Thyroid gland (tissue), 4 donors: Measurements from ENCODE around the gene CHMP2A. TPM values are rescaled to one million over a fixed set of nuclear protein-coding genes. Genes with fewer than 3 reads are reported as not detected.

Source experiments
- DNase-seq, 2 donors: peaks; one replicate each; pipeline ENCODE4 v3.0.0-alpha.2; 2019
- H3K27ac ChIP-seq, 3 donors: fragments of 200-600 bp; sonication (generic); 1 replicate in 2 of 3; 2 replicates in 1 of 3; pipeline ENCODE4 v1.5.1; 2016 to 2019; ENCODE audit warnings: mild to moderate bottlenecking in 1 of 3, moderate library complexity in 1 of 3
- H3K27me3 ChIP-seq: fragments of 200-600 bp; sonication (generic); one replicate; pipeline ENCODE4 v1.5.1; 2019
- H3K36me3 ChIP-seq, 2 donors: fragments of 200-600 bp; sonication (generic); one replicate each; pipeline ENCODE4 v1.5.1; 2016 to 2019
- H3K4me1 ChIP-seq, 2 donors: fragments of 200-600 bp; sonication (generic); one replicate each; pipeline ENCODE4 v1.5.1; 2017 to 2019
- H3K4me3 ChIP-seq, 3 donors: fragments of 200-600 bp; sonication (generic); replicated peaks in 1 of 3; 1 replicate in 2 of 3; 2 replicates in 1 of 3; pipeline ENCODE4 v1.5.1; 2016; ENCODE audit warnings: mild to moderate bottlenecking in 1 of 3
- H3K9me3 ChIP-seq: fragments of 200-600 bp; sonication (generic); one replicate; pipeline ENCODE4 v1.5.1; 2017
- CTCF ChIP-seq, 6 experiments: fragments of 200-600 bp in 3 of 6; fragments of 450-650 bp in 3 of 6; sonication (generic) in 3 of 6; IDR thresholded peaks; one replicate each; pipeline ENCODE4 v1.5.1; 2016 to 2019; ENCODE audit warnings: antibody characterized with exemption in 6 of 6, mild to moderate bottlenecking in 2 of 6, inconsistent platforms in 1 of 6, moderate library complexity in 1 of 6
- POLR2A ChIP-seq, 2 donors: fragments of 450-650 bp; IDR thresholded peaks; one replicate each; pipeline ENCODE4 v1.6.1; 2017; ENCODE audit warnings: antibody characterized with exemption in 2 of 2, mild to moderate bottlenecking in 2 of 2, moderate library complexity in 1 of 2
- WGBS, 2 donors: methylation state at CpG; one replicate each; pipeline ENCODE4 v1.1.5; 2017; 5-methylcytosine and 5-hydroxymethylcytosine counted together
- intact Hi-C: fragments of 100-400 bp; cut with DNase I; formaldehyde crosslinking; loops from one replicate; pipeline ENCODE4 v1.15.1; 2023
- total RNA-seq, 4 donors: library from RNA; depleted of rRNA; stranded (reverse); fragments of >200 nt; gene quantifications; one replicate each; pipeline ENCODE4 v1.2.3, GENCODE V29; 2016

Gene CHMP2A
- total RNA-seq, 4 donors from 2014 or later: 123 to 155 (median 148) TPM

- peaks cover 7% of the 10 kb centered on the region in 2 donors for H3K4me1 ChIP-seq
- 79 to 91% methylated on average over 4 of the region's 4 CpGs for WGBS, 2 donors
- no peak overlapping the region for H3K4me3 ChIP-seq
- H3K27ac ChIP-seq: no peak overlapping the region
- H3K27me3 ChIP-seq: no peaks in the 10 kb centered on the region
- intact Hi-C loops: no loop called here
- peak in 1 of 2 donors; percentile 0 for DNase-seq
- H3K36me3 ChIP-seq: peaks cover 13 to 17% of the 10 kb centered on the region in 2 donors
- H3K9me3 ChIP-seq: no peaks in the 10 kb centered on the region
- TF ChIP-seq POLR2A (IDR thresholded peaks at IDR 0.05) (no peak), CTCF (IDR thresholded peaks at IDR 0.05) (no peak)
Measured at GRCh38 chr19:58568453-58569130, 13.7 kb upstream of the CHMP2A start.

- DNase-seq: peak in 1 of 2 donors; percentile 0
- WGBS, 2 donors: 99 to 100% methylated on average over 5 of the region's 5 CpGs
- peaks cover 14 to 18% of the 10 kb centered on the region in 2 donors for H3K4me1 ChIP-seq
- intact Hi-C loops: no loop called here
- no peak overlapping the region for H3K4me3 ChIP-seq
- no peak overlapping the region for H3K27ac ChIP-seq
- TF ChIP-seq POLR2A (IDR thresholded peaks at IDR 0.05) (no peak), CTCF (IDR thresholded peaks at IDR 0.05) (no peak)
- no peaks in the 10 kb centered on the region for H3K9me3 ChIP-seq
- H3K36me3 ChIP-seq: peaks cover 13 to 17% of the 10 kb centered on the region in 2 donors
- H3K27me3 ChIP-seq: no peaks in the 10 kb centered on the region
Measured at GRCh38 chr19:58566989-58567388, 12.1 kb upstream of the CHMP2A start.

GRCh38 chr19:58563823-58564222 lies 8.9 kb upstream of the CHMP2A start:
- peak in 1 of 2 donors; percentile 2 for DNase-seq
- WGBS, 2 donors: 68 to 71% methylated on average over 6 of the region's 6 CpGs
- no peak overlapping the region for H3K27ac ChIP-seq
- no peak overlapping the region for H3K4me3 ChIP-seq
- intact Hi-C loops: no loop called here
- H3K27me3 ChIP-seq: no peaks in the 10 kb centered on the region
- peaks cover 24 to 34% of the 10 kb centered on the region in 2 donors for H3K4me1 ChIP-seq
- no peaks in the 10 kb centered on the region for H3K9me3 ChIP-seq
- TF ChIP-seq POLR2A (IDR thresholded peaks at IDR 0.05): no peak
- TF ChIP-seq CTCF (IDR thresholded peaks at IDR 0.05): no peak
- H3K36me3 ChIP-seq: peaks cover 0 to 3% of the 10 kb centered on the region in 2 donors

GRCh38 chr19:58563034-58563573 lies 8.2 kb upstream of the CHMP2A start:
- 9 to 24% methylated on average over 2 to 15 of the region's 40 CpGs for WGBS, 2 donors
- Histone ChIP-seq H3K36me3 (peaks cover 0 to 3% of the 10 kb centered on the region in 2 donors), H3K27ac (no peak overlapping the region), H3K27me3 (no peaks in the 10 kb centered on the region), H3K9me3 (no peaks in the 10 kb centered on the region), H3K4me1 (peaks cover 24 to 34% of the 10 kb centered on the region in 2 donors), H3K4me3 (peak overlapping the region in 1 of 3 donors; percentile 34)
- peak; percentile 69 to 70 for DNase-seq
- no peak for TF ChIP-seq POLR2A (IDR thresholded peaks at IDR 0.05)
- TF ChIP-seq CTCF (IDR thresholded peaks at IDR 0.05): no peak
- intact Hi-C loops: no loop called here
